NT2/D1 (cell line): ENCODE measurements around the gene DCLK1.

Experiments
- SUZ12 ChIP-seq: IDR thresholded peaks from 2 replicates; pipeline ENCODE4 v1.6.1; 2011; ENCODE audit not compliant: insufficient read length, insufficient read depth; ENCODE audit errors: extremely low read depth
- YY1 ChIP-seq: IDR thresholded peaks from 2 replicates; pipeline ENCODE4 v1.6.1; 2011; ENCODE audit not compliant: insufficient read length, insufficient read depth
- ZNF274 ChIP-seq: IDR thresholded peaks from 2 replicates; pipeline ENCODE4 v1.6.1; 2011; ENCODE audit warnings: mild to moderate bottlenecking, low read depth, low read length

GRCh38 chr13:36108342-36108741 lies 22.8 kb downstream of the DCLK1 start:
- TF ChIP-seq YY1 (no peak), SUZ12 (no peak), ZNF274 (no peak)
